HepG2 (cell line): Measurements from ENCODE around the gene HLF. TPM values are rescaled to one million over a fixed set of nuclear protein-coding genes. Genes with fewer than 3 reads are reported as not detected.
A peak's percentile ranks its signal among the peaks of the same experiment; 100 is the strongest.

Source experiments
- BORCS8-MEF2B ChIP-seq: sonication (generic); formaldehyde crosslinking; IDR thresholded peaks from 2 replicates; pipeline ENCODE4 v1.8.0; 2022; ENCODE audit warnings: mild to moderate bottlenecking, missing genetic modification reagents
- ELF4 ChIP-seq: sonication (generic); formaldehyde crosslinking; IDR thresholded peaks from 2 replicates; pipeline ENCODE4 v1.5.0; 2020; ENCODE audit warnings: missing genetic modification reagents, mild to moderate bottlenecking, moderate library complexity, borderline replicate concordance
- ESRRA ChIP-seq: sonication (generic); formaldehyde crosslinking; IDR thresholded peaks from 2 replicates; pipeline ENCODE4 v1.5.1; 2020; ENCODE audit warnings: mild to moderate bottlenecking, low read depth, missing genetic modification reagents
- FOXA1 ChIP-seq, 2 experiments: fragments of 450-650 bp in 1 of 2; sonication (generic) in 1 of 2; formaldehyde crosslinking in 1 of 2; IDR thresholded peaks; 2 replicates each; pipeline versions ENCODE4 v1.4.0 to v1.6.1; 2016 to 2020; ENCODE audit warnings: missing genetic modification reagents in 1 of 2
- HCFC1 ChIP-seq: fragments of 150-350 bp; IDR thresholded peaks from 2 replicates; pipeline ENCODE4 v1.6.1; 2014; ENCODE audit warnings: low read depth, low read length
- HOXA3 ChIP-seq: sonication (generic); formaldehyde crosslinking; IDR thresholded peaks from 2 replicates; pipeline ENCODE4 v1.5.0; 2020; ENCODE audit warnings: missing genetic modification reagents
- HOXA9 ChIP-seq: sonication (generic); formaldehyde crosslinking; IDR thresholded peaks from 2 replicates; pipeline ENCODE4 v1.8.1; 2022; ENCODE audit warnings: missing genetic modification reagents, mild to moderate bottlenecking, moderate library complexity, borderline replicate concordance
- KAT8 ChIP-seq: IDR thresholded peaks from 2 replicates; pipeline ENCODE4 v1.6.1; 2016; ENCODE audit warnings: missing genetic modification reagents, missing compliant biosample characterization
- NR2C2 ChIP-seq: sonication (generic); formaldehyde crosslinking; IDR thresholded peaks from 2 replicates; pipeline ENCODE4 v1.4.0; 2020; ENCODE audit warnings: missing genetic modification reagents, mild to moderate bottlenecking, moderate library complexity, borderline replicate concordance
- PHB2 ChIP-seq: fragments of 450-650 bp; IDR thresholded peaks from 2 replicates; pipeline ENCODE4 v1.6.1; 2018; ENCODE audit not compliant: partially characterized antibody
- RFXAP ChIP-seq: sonication (generic); formaldehyde crosslinking; IDR thresholded peaks from 2 replicates; pipeline ENCODE4 v1.4.0; 2020; ENCODE audit warnings: missing genetic modification reagents, borderline replicate concordance
- SALL1 ChIP-seq: sonication (generic); formaldehyde crosslinking; IDR thresholded peaks from 2 replicates; pipeline ENCODE4 v1.8.0; 2022; ENCODE audit warnings: mild to moderate bottlenecking, missing genetic modification reagents
- SOX5 ChIP-seq: IDR thresholded peaks from 2 replicates; pipeline ENCODE4 v1.6.1; 2016; ENCODE audit warnings: borderline replicate concordance
- TEAD3 ChIP-seq: optimal IDR thresholded peaks from 2 replicates; pipeline ENCODE3; 2016; ENCODE audit warnings: borderline replicate concordance
- TP53 ChIP-seq: sonication (generic); formaldehyde crosslinking; conservative IDR thresholded peaks from 2 replicates; pipeline ENCODE4 v1.4.0; 2020; ENCODE audit warnings: missing genetic modification reagents
- ZNF160 ChIP-seq: sonication (generic); formaldehyde crosslinking; IDR thresholded peaks from 2 replicates; pipeline ENCODE4 v1.8.0; 2022; ENCODE audit warnings: mild to moderate bottlenecking, inconsistent platforms, missing genetic modification reagents
- ZNF224 ChIP-seq: sonication (generic); formaldehyde crosslinking; IDR thresholded peaks from 2 replicates; pipeline ENCODE4 v1.5.0; 2020; ENCODE audit warnings: mild to moderate bottlenecking, missing genetic modification reagents
- ZNF7 ChIP-seq: IDR thresholded peaks from 2 replicates; pipeline ENCODE4 v1.6.1; 2016; ENCODE audit warnings: missing biosample characterization, missing genetic modification reagents
- ZNF720 ChIP-seq: sonication (generic); formaldehyde crosslinking; IDR thresholded peaks from 2 replicates; pipeline ENCODE4 v1.4.0; 2020; ENCODE audit warnings: missing genetic modification reagents
- ZNF781 ChIP-seq: sonication (generic); formaldehyde crosslinking; IDR thresholded peaks from 2 replicates; pipeline ENCODE4 v1.5.1; 2020; ENCODE audit warnings: borderline replicate concordance, mild to moderate bottlenecking, missing genetic modification reagents; ENCODE audit errors: not compliant biosample characterization
- ZNF879 ChIP-seq: sonication (generic); formaldehyde crosslinking; IDR thresholded peaks from 2 replicates; pipeline ENCODE4 v1.8.1; 2023; ENCODE audit warnings: missing genetic modification reagents
- ZSCAN12 ChIP-seq: sonication (generic); formaldehyde crosslinking; IDR thresholded peaks from 2 replicates; pipeline ENCODE4 v1.9.0; 2021; ENCODE audit warnings: mild to moderate bottlenecking, missing genetic modification reagents
- polyA plus RNA-seq, 8 experiments: library from polyadenylated mRNA; depleted of rRNA in 3 of 8; stranded (reverse) in 7 of 8; unstranded in 1 of 8; fragments of >200 nt; fragmentation: Illumina TruSeq in 4 of 8; extraction: Trizol in 4 of 8; gene quantifications; 2 replicates each; pipeline versions ENCODE4 v1.2.1 to v1.2.3, GENCODE V29; 2011 to 2016; ENCODE audit warnings: low read depth in 4 of 8, missing spikeins in 1 of 8, mixed read lengths in 1 of 8; ENCODE audit not compliant: insufficient read depth in 1 of 8
- total RNA-seq, 5 experiments: library from RNA; depleted of rRNA; stranded (reverse); fragments of >200 nt; fragmentation: Illumina TruSeq; extraction: Trizol; gene quantifications; 2 replicates each; pipeline ENCODE4 v1.2.3, GENCODE V29; 2016; ENCODE audit warnings: low read depth in 1 of 5
- TF ChIP-seq, protein P1 (sequence below): sonication (generic); formaldehyde crosslinking; IDR thresholded peaks from 2 replicates; pipeline ENCODE4 v1.5.1; 2020; ENCODE audit warnings: missing genetic modification reagents, mild to moderate bottlenecking, borderline replicate concordance
- TF ChIP-seq, protein P2 (sequence below): sonication (generic); formaldehyde crosslinking; IDR thresholded peaks from 2 replicates; pipeline ENCODE4 v1.8.1; 2023; ENCODE audit warnings: mild to moderate bottlenecking, moderate library complexity, missing genetic modification reagents
- TF ChIP-seq, protein P3 (sequence below): IDR thresholded peaks from 2 replicates; pipeline ENCODE4 v1.6.1; 2018; ENCODE audit warnings: missing genetic modification reagents, mild to moderate bottlenecking, missing compliant biosample characterization
- TF ChIP-seq, protein P4 (sequence below): sonication (generic); formaldehyde crosslinking; IDR thresholded peaks from 2 replicates; pipeline ENCODE4 v1.5.0; 2020; ENCODE audit warnings: missing genetic modification reagents

Gene HLF
- total and polyA plus RNA-seq, 2 of the 13 experiments (the other 11 are each of a cell fraction or from before 2014, with no cell fraction given) = 202 to 346 TPM

DNA sequence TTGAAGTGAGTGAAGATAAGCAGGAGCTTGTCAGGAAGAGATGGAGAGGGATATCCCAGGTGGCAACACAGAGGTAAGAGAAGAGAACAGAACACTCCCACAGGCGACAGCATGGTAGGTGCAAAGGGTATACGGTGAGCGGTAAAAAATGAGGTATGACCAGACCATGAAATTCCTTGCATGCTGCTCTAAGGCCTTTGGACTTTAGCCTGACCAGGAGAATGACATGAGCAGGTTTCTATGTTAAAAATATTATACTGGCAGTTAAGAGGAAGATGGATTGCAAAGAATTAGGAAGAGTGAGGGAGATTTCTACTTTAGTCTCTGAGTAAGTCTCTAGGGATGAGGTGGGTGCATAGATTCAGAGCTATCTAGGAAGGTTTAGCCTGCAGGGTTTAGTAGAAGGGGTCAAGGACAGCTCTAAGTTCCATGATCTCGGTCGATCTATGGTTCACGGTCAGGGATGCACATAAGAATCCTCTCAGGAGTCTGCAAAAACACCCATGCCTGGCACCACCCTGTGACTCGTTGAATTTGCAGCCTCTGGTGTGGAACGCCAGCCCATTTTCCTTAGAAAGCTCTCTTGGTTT, 65.7 kb downstream of the HLF start (continued):
- TF ChIP-seq HOXA9 (CRISPR knock-in tag) = no peak
- TF ChIP-seq PHB2 = no peak
- no peak for TF ChIP-seq ZNF224 (CRISPR knock-in tag)
- TF ChIP-seq NR2C2 = no peak
- no peak for TF ChIP-seq TP53 (CRISPR knock-in tag)
- no peak for TF ChIP-seq ZSCAN12 (CRISPR knock-in tag)
- TF ChIP-seq ZNF7 (CRISPR knock-in tag) = peak; percentile 38; the same call in 1 of the 2 replicates
- TF ChIP-seq ZNF879 (CRISPR knock-in tag) = no peak
- TF ChIP-seq FOXA1 (IDR thresholded peaks at IDR 0.05) = no peak
- no peak for TF ChIP-seq FOXA1 (CRISPR knock-in tag; IDR thresholded peaks at IDR 0.05)
- TF ChIP-seq KAT8 (CRISPR knock-in tag) = no peak
- no peak for TF ChIP-seq ELF4 (CRISPR knock-in tag)
- no peak for TF ChIP-seq RFXAP (CRISPR knock-in tag)
- TF ChIP-seq ZNF160 (CRISPR knock-in tag) = no peak
- no peak for TF ChIP-seq HCFC1
- no peak for TF ChIP-seq ZNF720
- TF ChIP-seq BORCS8-MEF2B (CRISPR knock-in tag) = no peak
- TF ChIP-seq, protein P1, sequence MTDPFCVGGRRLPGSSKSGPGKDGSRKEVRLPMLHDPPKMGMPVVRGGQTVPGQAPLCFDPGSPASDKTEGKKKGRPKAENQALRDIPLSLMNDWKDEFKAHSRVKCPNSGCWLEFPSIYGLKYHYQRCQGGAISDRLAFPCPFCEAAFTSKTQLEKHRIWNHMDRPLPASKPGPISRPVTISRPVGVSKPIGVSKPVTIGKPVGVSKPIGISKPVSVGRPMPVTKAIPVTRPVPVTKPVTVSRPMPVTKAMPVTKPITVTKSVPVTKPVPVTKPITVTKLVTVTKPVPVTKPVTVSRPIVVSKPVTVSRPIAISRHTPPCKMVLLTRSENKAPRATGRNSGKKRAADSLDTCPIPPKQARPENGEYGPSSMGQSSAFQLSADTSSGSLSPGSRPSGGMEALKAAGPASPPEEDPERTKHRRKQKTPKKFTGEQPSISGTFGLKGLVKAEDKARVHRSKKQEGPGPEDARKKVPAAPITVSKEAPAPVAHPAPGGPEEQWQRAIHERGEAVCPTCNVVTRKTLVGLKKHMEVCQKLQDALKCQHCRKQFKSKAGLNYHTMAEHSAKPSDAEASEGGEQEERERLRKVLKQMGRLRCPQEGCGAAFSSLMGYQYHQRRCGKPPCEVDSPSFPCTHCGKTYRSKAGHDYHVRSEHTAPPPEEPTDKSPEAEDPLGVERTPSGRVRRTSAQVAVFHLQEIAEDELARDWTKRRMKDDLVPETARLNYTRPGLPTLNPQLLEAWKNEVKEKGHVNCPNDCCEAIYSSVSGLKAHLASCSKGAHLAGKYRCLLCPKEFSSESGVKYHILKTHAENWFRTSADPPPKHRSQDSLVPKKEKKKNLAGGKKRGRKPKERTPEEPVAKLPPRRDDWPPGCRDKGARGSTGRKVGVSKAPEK (CRISPR knock-in tag) = no peak
- TF ChIP-seq, protein P2, sequence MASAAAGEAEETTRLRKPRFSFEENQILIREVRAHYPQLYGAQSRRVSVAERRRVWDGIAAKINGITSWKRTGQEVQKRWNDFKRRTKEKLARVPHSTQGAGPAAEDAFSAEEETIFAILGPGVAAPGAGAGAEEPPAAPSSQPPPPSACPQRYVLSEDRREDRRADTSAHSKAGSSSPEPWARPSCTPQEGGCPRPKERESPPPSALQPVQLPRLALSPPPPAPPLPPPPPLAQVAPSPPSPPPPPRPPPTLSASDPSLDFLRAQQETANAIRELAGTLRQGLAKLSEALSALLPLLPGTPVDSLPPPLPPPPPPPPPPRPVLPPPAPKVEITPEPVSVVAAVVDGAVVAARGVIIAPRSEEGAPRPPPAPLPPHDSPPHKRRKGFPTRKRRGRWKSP (CRISPR knock-in tag) = no peak
- TF ChIP-seq, protein P3, sequence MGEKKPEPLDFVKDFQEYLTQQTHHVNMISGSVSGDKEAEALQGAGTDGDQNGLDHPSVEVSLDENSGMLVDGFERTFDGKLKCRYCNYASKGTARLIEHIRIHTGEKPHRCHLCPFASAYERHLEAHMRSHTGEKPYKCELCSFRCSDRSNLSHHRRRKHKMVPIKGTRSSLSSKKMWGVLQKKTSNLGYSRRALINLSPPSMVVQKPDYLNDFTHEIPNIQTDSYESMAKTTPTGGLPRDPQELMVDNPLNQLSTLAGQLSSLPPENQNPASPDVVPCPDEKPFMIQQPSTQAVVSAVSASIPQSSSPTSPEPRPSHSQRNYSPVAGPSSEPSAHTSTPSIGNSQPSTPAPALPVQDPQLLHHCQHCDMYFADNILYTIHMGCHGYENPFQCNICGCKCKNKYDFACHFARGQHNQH (CRISPR knock-in tag) = 0 out of 2 replicates have a peak, but pooled peaks have one; percentile 28
- TF ChIP-seq TEAD3 (CRISPR knock-in tag) = peak; percentile 95
- no peak for TF ChIP-seq ZNF781 (CRISPR knock-in tag)
- TF ChIP-seq ESRRA (CRISPR knock-in tag) = 0 out of 2 replicates have a peak, but pooled peaks have one; percentile 18
- TF ChIP-seq SOX5 (CRISPR knock-in tag) = 0 out of 2 replicates have a peak, but pooled peaks have one; percentile 25
- peak; percentile 72 for TF ChIP-seq SALL1
- peak; percentile 57; the same call in 1 of the 2 replicates for TF ChIP-seq HOXA3 (CRISPR knock-in tag)
- TF ChIP-seq, protein P4, sequence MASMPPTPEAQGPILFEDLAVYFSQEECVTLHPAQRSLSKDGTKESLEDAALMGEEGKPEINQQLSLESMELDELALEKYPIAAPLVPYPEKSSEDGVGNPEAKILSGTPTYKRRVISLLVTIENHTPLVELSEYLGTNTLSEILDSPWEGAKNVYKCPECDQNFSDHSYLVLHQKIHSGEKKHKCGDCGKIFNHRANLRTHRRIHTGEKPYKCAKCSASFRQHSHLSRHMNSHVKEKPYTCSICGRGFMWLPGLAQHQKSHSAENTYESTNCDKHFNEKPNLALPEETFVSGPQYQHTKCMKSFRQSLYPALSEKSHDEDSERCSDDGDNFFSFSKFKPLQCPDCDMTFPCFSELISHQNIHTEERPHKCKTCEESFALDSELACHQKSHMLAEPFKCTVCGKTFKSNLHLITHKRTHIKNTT (CRISPR knock-in tag) = no peak
